GM12878 (cell line): ENCODE measurements around the gene ODR4. TPM values are rescaled to one million over a fixed set of nuclear protein-coding genes. Genes with fewer than 3 reads are reported as not detected.

Experiments used
- ATAC-seq: fragments of 200-7000 bp; cut with Tn5 transposase; 3 replicates; pipeline ENCODE4 v1.9.1; 2020; ENCODE audit warnings: mild to moderate bottlenecking, moderate library complexity
- BruUV-seq: library from RNA; stranded (reverse); fragments of 400-500 nt; replicated peaks from 2 replicates; lab custom pipeline; 2021; lab: Mats Ljungman, UMichigan
- CTCF ChIA-PET: fragments of 300-600 bp; sonication (Branson Sonifier 250); formaldehyde crosslinking; extraction: SDS; loops from one replicate; lab custom pipeline; 2021; ENCODE audit warnings: inconsistent platforms; lab: Yijun Ruan, JAX
- POLR2A ChIA-PET: fragments of 350-600 bp; formaldehyde crosslinking; extraction: SDS; loops from one replicate; lab custom pipeline; 2021; ENCODE audit warnings: inconsistent platforms; lab: Charles Lee
- RAD21 ChIA-PET: fragments of 300-600 bp; sonication (Branson Sonifier 250); formaldehyde crosslinking; loops from one replicate; lab custom pipeline; 2023; ENCODE audit warnings: antibody characterized with exemption; ENCODE audit not compliant: unreplicated experiment; lab: Charles Lee
- SMC1A ChIA-PET: fragments of 300-600 bp; sonication (Branson Sonifier 250); formaldehyde crosslinking; loops from one replicate; lab custom pipeline; 2023; ENCODE audit not compliant: unreplicated experiment, uncharacterized antibody; lab: Charles Lee
- DNase-seq: peaks from one replicate; pipeline ENCODE4 v3.0.0-alpha.2; 2011; ENCODE audit warnings: low read depth, low spot score
- FAIRE-seq: peaks from 3 replicates; lab custom pipeline; 2011; peaks lifted over from hg19 to GRCh38; lab: Jason Lieb, UNC
- H2AFZ ChIP-seq: 2 replicates; pipeline ENCODE4 v1.6.0; 2011; ENCODE audit warnings: low read depth, low read length, control low read depth; ENCODE audit not compliant: control insufficient read depth
- H3K27ac ChIP-seq: 2 replicates; pipeline ENCODE4 v1.5.1; 2011; ENCODE audit warnings: control low read depth; ENCODE audit not compliant: control insufficient read depth, insufficient read depth
- H3K27me3 ChIP-seq, 2 experiments: replicated peaks in 1 of 2; 2 replicates each; pipeline versions ENCODE4 v1.6.0 to v1.6.1; 2011; ENCODE audit warnings: low read length in 1 of 2; ENCODE audit not compliant: control insufficient read depth in 2 of 2, insufficient read depth in 2 of 2
- H3K36me3 ChIP-seq, 2 experiments: 2 replicates each; pipeline ENCODE4 v1.5.1; 2011; ENCODE audit warnings: low read length in 1 of 2; ENCODE audit not compliant: control insufficient read depth in 2 of 2, insufficient read depth in 2 of 2
- H3K4me1 ChIP-seq: 2 replicates; pipeline ENCODE4 v1.6.1; 2011; ENCODE audit warnings: mild to moderate bottlenecking, low read length, moderate library complexity, mixed read lengths; ENCODE audit not compliant: control insufficient read depth, insufficient read depth
- H3K4me2 ChIP-seq: 2 replicates; pipeline ENCODE4 v1.6.0; 2011; ENCODE audit warnings: control low read depth; ENCODE audit not compliant: control insufficient read depth, insufficient read depth
- H3K4me3 ChIP-seq: fragments of 200-600 bp; sonication (generic); 2 replicates; pipeline ENCODE4 v1.5.1; 2016
- H3K79me2 ChIP-seq: 2 replicates; pipeline ENCODE4 v1.6.0; 2011; ENCODE audit warnings: low read length; ENCODE audit not compliant: control insufficient read depth, insufficient read depth
- H3K9ac ChIP-seq: 2 replicates; pipeline ENCODE4 v1.8.0; 2011; ENCODE audit warnings: low read length, control low read depth, mixed read lengths; ENCODE audit not compliant: control insufficient read depth, insufficient read depth
- H3K9me3 ChIP-seq: replicated peaks from 3 replicates; pipeline ENCODE4 v1.5.1; 2011; ENCODE audit warnings: mild to moderate bottlenecking, low read length; ENCODE audit not compliant: control insufficient read depth, insufficient read depth
- H4K20me1 ChIP-seq: 2 replicates; pipeline ENCODE4 v1.6.0; 2011; ENCODE audit not compliant: control insufficient read depth, insufficient read depth
- ATF2 ChIP-seq: IDR thresholded peaks from 2 replicates; pipeline ENCODE4 v1.6.1; 2012; ENCODE audit warnings: low read length, inconsistent platforms
- CBX3 ChIP-seq: fragments of 200-600 bp; sonication (generic); IDR thresholded peaks from 2 replicates; pipeline ENCODE4 v1.6.1; 2016; ENCODE audit warnings: low read depth, borderline replicate concordance
- CHD2 ChIP-seq: IDR thresholded peaks from 2 replicates; pipeline ENCODE4 v1.6.1; 2011; ENCODE audit warnings: low read depth, low read length, improper control_type of control experiment, borderline replicate concordance
- EP300 ChIP-seq, 2 experiments: fragments of 150-350 bp in 1 of 2; IDR thresholded peaks; 2 replicates each; pipeline ENCODE4 v1.6.1; 2011 to 2012; ENCODE audit warnings: low read depth in 2 of 2, low read length in 2 of 2, borderline replicate concordance in 1 of 2, improper control_type of control experiment in 1 of 2, inconsistent platforms in 1 of 2; ENCODE audit not compliant: control insufficient read depth in 1 of 2
- IKZF1 ChIP-seq: fragments of 450-650 bp; conservative IDR thresholded peaks from 2 replicates; pipeline ENCODE4 v1.6.1; 2017; ENCODE audit warnings: antibody characterized with exemption, mild to moderate bottlenecking
- IRF3 ChIP-seq: fragments of 450-650 bp; IDR thresholded peaks from 2 replicates; pipeline ENCODE4 v1.6.1; 2014; ENCODE audit warnings: mild to moderate bottlenecking
- NFYA ChIP-seq: IDR thresholded peaks from 2 replicates; pipeline ENCODE4 v1.6.1; 2011; ENCODE audit warnings: low read depth, mild to moderate bottlenecking, low read length, improper control_type of control experiment, borderline replicate concordance
- NFYB ChIP-seq: IDR thresholded peaks from 2 replicates; pipeline ENCODE4 v1.6.1; 2011; ENCODE audit warnings: low read depth, mild to moderate bottlenecking, low read length, improper control_type of control experiment, moderate library complexity; ENCODE audit not compliant: insufficient read depth
- NR2C2 ChIP-seq: IDR thresholded peaks from 2 replicates; pipeline ENCODE4 v1.6.1; 2011; ENCODE audit warnings: borderline replicate concordance, low read depth; ENCODE audit not compliant: control insufficient read depth, insufficient read length
- RCOR1 ChIP-seq: conservative IDR thresholded peaks from 2 replicates; pipeline ENCODE4 v1.6.1; 2012; ENCODE audit warnings: low read depth, low read length, improper control_type of control experiment
- SIN3A ChIP-seq: IDR thresholded peaks from 2 replicates; pipeline ENCODE4 v1.6.1; 2012; ENCODE audit warnings: low read depth, low read length, improper control_type of control experiment
- SMARCA5 ChIP-seq: fragments of 450-650 bp; IDR thresholded peaks from 2 replicates; pipeline ENCODE4 v1.6.1; 2017; ENCODE audit warnings: mild to moderate bottlenecking
- SREBF1 ChIP-seq: IDR thresholded peaks from 2 replicates; pipeline ENCODE4 v1.6.1; 2012; ENCODE audit warnings: mild to moderate bottlenecking, low read length
- TARDBP ChIP-seq: IDR thresholded peaks from 2 replicates; pipeline ENCODE4 v1.6.1; 2016; ENCODE audit warnings: borderline replicate concordance
- YBX1 ChIP-seq: fragments of 450-650 bp; IDR thresholded peaks from 2 replicates; pipeline ENCODE4 v1.6.1; 2016; ENCODE audit warnings: antibody characterized with exemption
- ZNF217 ChIP-seq: fragments of 450-650 bp; IDR thresholded peaks from 2 replicates; pipeline ENCODE4 v1.6.1; 2017; ENCODE audit warnings: antibody characterized with exemption, mild to moderate bottlenecking
- ZNF384 ChIP-seq: IDR thresholded peaks from 2 replicates; pipeline ENCODE4 v1.6.1; 2012; ENCODE audit warnings: low read depth, mild to moderate bottlenecking, low read length, improper control_type of control experiment, borderline replicate concordance
- ZSCAN29 ChIP-seq: fragments of 450-650 bp; IDR thresholded peaks from 2 replicates; pipeline ENCODE4 v1.6.1; 2017; ENCODE audit warnings: mild to moderate bottlenecking, moderate library complexity
- WGBS: methylation state at CpG from one replicate; pipeline ENCODE4 v1.1.6; 2016; ENCODE audit warnings: low lambda C conversion rate; ENCODE audit not compliant: insufficient replicate concordance, insufficient coverage; ENCODE audit errors: missing lambda C conversion rate; 5-methylcytosine and 5-hydroxymethylcytosine counted together
- in situ Hi-C: fragments of 300-500 bp; cut with MboI; formaldehyde crosslinking; loops from 9 replicates; pipeline ENCODE4 v1.14.3; 2018; ENCODE audit warnings: mixed read lengths
- intact Hi-C: fragments of 100-400 bp; cut with micrococcal nuclease; formaldehyde crosslinking; loops from one replicate; pipeline ENCODE4 v1.14.2; 2022; ENCODE audit not compliant: unreplicated experiment
- polyA plus RNA-seq, 11 experiments: library from polyadenylated mRNA; depleted of rRNA in 4 of 11; unstranded in 6 of 11; stranded (reverse) in 5 of 11; fragments of >200 nt; fragmentation: Nextera tagmentation in 4 of 11; fragmentation: Illumina TruSeq in 1 of 11; extraction: Ambion mirVana in 4 of 11; extraction: Trizol in 1 of 11; gene quantifications; 1 replicate in 1 of 11; 2 replicates in 10 of 11; pipeline versions ENCODE4 v1.2.1 to v1.2.3, GENCODE V29; 2011 to 2016; ENCODE audit warnings: inconsistent platforms in 2 of 11, missing spikeins in 2 of 11, low read depth in 1 of 11
- total RNA-seq, 4 experiments: library from RNA; depleted of rRNA in 3 of 4; stranded (reverse); fragments of >200 nt in 3 of 4; fragmentation: Illumina TruSeq in 1 of 4; extraction: Trizol in 1 of 4; gene quantifications; 2 replicates each; pipeline versions ENCODE4 v1.2.1 to v1.2.3, GENCODE V29; 2013 to 2021

ODR4 gene
- total and polyA plus RNA-seq, 10 of the 15 experiments (the other 5 are each of a cell fraction or from before 2014, with no cell fraction given): 10.4 to 19.4 (median 13.3) TPM

GRCh38 chr1:186409091-186409490, 33.5 kb downstream of the ODR4 start (continued):
- TF ChIP-seq ZNF384 (peak; percentile 68; the same call in 1 of the 2 replicates), TARDBP (no peak), ZSCAN29 (no peak)

- intact Hi-C loops: no loop called here
- FAIRE-seq (peak; percentile 66), ATAC-seq (no peak), DNase-seq (no peak)
- no peak overlapping the region for H3K27ac ChIP-seq
- H3K9me3 ChIP-seq: no peaks in the 10 kb centered on the region
- no peaks in the 10 kb centered on the region for H3K27me3 ChIP-seq
- H3K4me1 ChIP-seq: no peaks in the 10 kb centered on the region
- H3K4me2 ChIP-seq: no peak overlapping the region
- H3K4me3 ChIP-seq: no peak overlapping the region
- H3K79me2 ChIP-seq: no peaks in the 10 kb centered on the region
- peaks cover 0 to 8% of the 10 kb centered on the region in 2 experiments; a peak in 2 of 4 replicates for H3K36me3 ChIP-seq
- BruUV-seq: no TSS peak
- H2AFZ ChIP-seq: no peak overlapping the region
- ChIA-PET CTCF (interaction anchor here (1.1 kb wide), 2 partner anchors 9 to 38 kb away, joined by 3 to 6 read pairs; partner anchors contain the start of gene TPR), POLR2A (no interaction called here), SMC1A (interaction anchor here (0.5 to 1.8 kb wide), 3 partner anchors 9 to 182 kb away, joined by 3 to 5 read pairs (median 3); no protein-coding TSS in a partner anchor), RAD21 (interaction anchor here (0.8 kb wide), 1 partner anchor 9 kb away, joined by 4 read pairs; no protein-coding TSS in a partner anchor)
- H4K20me1 ChIP-seq: no peaks in the 10 kb centered on the region
- 96% methylated on average over 1 of the region's 1 CpG for WGBS
- TF ChIP-seq IRF3: no peak
- TF ChIP-seq ZNF217: no peak
- TF ChIP-seq CBX3: no peak
- no peak for TF ChIP-seq SIN3A
- no peak for TF ChIP-seq CHD2
- no peak for TF ChIP-seq RCOR1
- no peak for TF ChIP-seq NR2C2
- TF ChIP-seq SMARCA5: no peak
- TF ChIP-seq NFYA: no peak
- no peak for TF ChIP-seq NFYB
- TF ChIP-seq EP300 (IDR thresholded peaks at IDR 0.05; ENCODE audit: borderline replicate concordance in 1 of 2, control insufficient read depth in 1 of 2, low read depth in 2 of 2, low read length in 2 of 2): no peak
- no peak for TF ChIP-seq IKZF1
- no peak for TF ChIP-seq ATF2
- no peak for TF ChIP-seq YBX1
- no peak for TF ChIP-seq SREBF1
- in situ Hi-C loops: no loop called here
- no peak overlapping the region for H3K9ac ChIP-seq
These were observed 37.7 kb downstream of the ODR4 start for GRCh38 chr1:186413319-186413718.
